Measurements from ENCODE around the gene LHX3.
A peak's percentile ranks its signal among the peaks of the same experiment; 100 is the strongest.
"Not testable (repeated sequence)": the region's sequence is repeated elsewhere in the genome, so short reads cannot be mapped to it uniquely, and the experiment has no call there.

Gene LHX3

DNA sequence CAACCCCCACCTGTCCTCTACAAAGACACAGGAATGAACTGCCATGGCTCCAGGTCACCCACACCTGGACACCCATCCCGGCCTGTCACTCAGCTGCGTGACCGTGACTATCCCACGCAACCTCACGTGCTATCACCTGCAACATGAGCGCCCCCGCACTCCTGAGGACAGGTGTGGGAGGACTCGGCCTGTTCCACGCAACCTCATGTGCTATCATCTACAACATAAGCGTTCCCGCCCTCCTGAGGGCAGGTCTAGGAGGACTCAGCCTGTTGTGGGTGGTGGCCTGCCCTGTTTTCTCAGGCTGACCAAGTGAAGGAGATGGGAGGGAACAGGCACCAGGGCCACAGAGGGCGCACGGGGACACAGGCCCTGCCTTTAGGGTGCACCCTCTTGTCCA is 36.6 kb upstream of the LHX3 start:
- no peak for DNase-seq (ENCODE audit: low read depth)

- DNase-seq (ENCODE audit: low read depth), result no peak
Measured at GRCh38 chr9:136240941-136241340, 36.0 kb upstream of the LHX3 start.

- DNase-seq (ENCODE audit: low read depth), result no peak
Measured at GRCh38 chr9:136239983-136240330, 35.0 kb upstream of the LHX3 start.

- no peak for DNase-seq (ENCODE audit: low read depth)
Measured at GRCh38 chr9:136239135-136239982, 34.4 kb upstream of the LHX3 start.

DNA sequence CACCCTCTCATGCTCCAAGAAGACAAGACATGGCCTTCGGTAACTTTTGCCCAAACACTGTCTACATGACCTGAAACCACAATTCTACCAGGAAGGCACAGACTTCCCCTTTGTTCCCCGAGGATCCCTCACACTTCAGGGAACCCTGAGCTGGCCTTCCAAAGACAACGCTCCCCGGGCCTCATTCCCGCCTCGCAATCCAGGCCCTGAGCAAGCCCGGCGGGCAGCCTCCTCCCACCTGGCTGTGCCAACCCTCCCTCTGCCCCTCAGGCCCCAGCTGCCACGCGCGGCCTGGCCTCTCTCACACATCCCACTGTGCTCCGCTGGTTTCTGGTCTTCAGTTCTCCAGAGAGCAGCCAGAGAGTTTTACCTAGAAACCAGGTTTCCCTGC is 33.4 kb upstream of the LHX3 start:
- DNase-seq (ENCODE audit: low read depth), result no peak

DNA sequence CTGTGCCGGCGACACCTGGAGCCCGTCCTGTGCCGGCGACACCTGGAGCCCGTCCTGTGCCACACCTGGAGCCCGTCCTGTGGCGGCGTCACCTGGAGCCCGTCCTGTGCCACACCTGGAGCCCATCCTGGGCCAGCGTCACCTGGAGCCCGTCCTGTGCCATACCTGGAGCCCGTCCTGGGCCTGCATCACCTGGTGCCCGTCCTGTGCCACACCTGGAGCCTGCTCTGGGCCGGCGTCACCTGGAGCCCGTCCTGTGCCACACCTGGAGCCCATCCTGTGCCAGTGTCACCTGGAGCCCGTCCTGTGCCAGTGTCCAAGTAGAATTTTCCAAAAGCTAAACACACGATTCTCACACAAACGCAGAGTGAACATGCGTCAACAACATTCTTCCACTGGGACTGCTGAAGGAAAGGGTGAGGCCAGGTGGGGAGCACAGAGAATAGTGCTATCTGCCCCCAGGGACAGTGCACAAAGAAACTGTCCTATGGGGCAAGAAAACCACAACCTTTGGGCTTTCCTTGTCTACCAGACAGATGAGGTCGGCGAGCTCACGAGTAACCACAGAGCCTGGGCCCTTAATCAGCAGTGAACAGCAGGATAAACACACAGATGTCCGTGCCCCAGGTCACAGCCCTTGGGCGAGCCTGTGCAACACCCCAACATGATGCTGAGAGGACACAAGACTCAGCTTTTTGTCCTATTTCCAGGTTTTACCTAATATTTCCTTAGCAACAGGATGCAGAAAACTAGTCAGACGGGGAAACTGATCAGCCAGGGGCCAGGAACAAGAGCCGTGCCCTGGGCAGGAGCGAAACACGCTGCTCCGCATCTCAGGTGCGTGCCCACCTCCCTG is 32.8 kb upstream of the LHX3 start:
- DNase-seq (ENCODE audit: low read depth), result no peak

DNA sequence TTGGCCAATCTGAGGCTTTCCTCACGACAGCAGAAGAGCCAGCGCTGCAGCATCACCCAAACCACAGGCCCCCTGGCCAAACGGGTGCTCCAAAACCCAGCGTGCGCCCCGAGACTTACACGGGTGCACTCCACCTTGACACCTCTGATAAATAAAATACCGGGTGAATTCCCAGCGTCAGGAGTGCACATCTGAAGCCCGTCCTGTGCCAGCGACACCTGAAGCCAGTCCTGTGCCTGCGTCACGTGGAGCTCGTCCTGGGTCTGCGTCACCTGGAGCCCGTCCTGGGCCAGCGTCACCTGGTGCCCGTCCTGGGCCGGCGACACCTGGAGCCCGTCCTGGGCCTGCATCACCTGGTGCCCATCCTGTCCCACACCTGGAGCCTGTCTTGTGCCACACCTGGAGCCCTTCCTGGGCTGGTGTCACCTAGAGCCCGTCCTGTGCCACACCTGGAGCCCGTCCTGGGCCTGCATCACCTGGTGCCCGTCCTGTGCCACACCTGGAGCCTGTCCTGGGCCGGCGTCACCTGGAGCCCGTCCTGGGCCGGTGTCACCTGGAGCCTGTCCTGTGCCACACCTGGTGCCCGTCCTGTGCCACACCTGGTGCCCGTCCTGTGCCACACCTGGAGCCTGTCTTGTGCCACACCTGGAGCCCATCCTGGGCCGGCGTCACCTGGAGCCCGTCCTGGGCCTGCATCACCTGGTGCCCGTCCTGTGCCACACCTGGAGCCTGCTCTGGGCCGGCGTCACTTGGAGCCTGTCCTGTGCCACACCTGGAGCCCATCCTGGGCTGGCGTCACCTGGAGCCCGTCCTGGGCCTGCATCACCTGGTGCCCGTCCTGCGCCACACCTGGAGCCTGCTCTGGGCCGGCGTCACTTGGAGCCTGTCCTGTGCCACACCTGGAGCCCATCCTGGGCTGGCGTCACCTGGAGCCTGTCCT is 31.8 kb upstream of the LHX3 start:
- DNase-seq (ENCODE audit: low read depth), result not testable (repeated sequence)

DNA sequence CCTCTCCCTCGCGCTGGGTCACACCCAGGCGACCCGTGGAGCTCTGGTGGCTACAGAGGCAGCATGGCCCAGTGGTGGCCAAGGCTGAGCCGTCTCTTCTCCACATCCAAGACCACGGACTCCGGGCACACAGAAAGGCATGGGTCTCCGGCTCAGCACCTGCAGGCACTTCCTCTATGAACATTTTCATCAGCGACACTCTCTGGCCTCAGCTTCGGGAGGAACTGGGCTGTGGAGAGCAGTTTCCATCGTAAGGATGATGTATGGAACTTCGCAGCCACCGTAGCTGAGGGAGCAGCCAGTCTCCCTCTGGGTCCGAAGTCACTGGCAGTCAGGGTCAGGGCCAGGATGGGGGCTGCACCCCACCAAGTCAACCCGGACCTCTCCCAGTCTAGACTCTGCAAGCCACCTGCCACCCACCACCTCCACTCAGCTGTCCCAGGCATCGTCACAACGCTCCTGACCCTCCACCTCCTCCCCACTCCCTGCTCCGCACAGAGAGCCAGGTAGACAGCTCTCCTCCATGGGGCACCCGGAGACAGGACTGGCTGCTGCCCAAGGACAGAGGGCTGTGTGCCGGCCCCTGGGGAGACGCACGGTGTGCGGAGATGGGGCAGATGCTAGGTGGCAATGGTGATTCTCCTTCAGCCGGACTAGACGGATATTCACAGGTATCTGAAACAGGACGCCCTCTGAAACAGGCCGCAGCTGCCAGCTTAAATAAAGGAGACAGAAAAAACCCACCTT is 31.0 kb upstream of the LHX3 start:
- DNase-seq (ENCODE audit: low read depth), result no peak

DNA sequence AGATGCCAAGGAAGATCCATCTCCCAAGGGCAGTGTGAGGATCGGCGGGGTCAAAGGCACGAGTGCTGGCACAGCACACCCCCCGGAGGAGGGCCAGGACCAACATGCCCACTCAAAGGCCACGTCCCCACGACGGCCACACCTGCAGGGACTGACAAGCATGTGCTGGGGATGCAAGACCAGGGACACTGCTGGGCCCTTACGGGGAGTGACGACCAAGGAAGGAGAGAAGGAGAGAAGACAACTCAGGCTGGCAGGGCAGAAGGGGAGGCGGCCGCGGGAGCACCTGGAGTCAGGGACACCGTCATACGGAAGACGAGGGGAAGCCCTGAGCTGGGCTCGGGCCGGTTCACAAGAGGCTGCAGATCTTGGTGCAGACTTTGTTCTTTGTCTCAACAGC is 30.2 kb upstream of the LHX3 start:
- DNase-seq (ENCODE audit: low read depth), result no peak

DNA sequence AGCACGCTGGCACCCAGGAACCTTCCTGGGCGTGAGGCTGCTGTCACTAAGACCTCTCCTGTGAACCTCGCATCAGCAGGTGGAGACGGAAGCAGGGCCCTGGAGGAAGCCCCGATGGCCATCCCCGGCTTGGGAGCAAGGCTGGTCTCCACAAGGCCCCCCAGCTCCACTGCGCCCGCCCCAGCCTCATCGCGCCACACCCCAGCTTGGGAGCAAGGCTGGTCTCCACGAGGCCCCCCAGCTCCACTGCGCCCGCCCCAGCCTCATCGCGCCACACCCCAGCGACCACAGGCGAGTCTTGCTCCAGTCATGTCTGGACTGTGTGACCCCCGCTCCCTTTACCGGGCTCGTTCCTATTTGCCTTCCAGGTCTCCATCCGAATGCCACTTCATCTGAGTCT is 29.7 kb upstream of the LHX3 start:
- no peak for DNase-seq (ENCODE audit: low read depth)

DNA sequence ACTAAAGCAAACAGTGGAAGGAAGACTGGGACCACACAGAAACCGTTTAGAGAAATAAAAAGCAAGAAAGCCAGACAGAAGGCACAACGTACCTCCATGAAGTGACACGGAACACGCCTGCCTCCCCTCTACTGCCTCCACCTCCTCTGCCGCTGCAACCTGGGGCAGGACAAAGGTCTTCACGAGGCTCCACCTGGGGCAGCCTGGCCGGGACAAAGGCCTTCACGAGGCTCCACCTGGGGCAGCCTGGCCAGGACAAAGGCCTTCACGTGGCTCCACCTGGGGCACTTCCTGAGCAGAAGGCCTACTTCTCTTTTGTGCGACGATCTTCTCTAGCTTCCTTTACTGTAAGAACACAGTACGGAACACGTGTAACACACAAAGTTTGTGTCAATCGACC is 28.9 kb upstream of the LHX3 start:
- DNase-seq (ENCODE audit: low read depth), result no peak

DNA sequence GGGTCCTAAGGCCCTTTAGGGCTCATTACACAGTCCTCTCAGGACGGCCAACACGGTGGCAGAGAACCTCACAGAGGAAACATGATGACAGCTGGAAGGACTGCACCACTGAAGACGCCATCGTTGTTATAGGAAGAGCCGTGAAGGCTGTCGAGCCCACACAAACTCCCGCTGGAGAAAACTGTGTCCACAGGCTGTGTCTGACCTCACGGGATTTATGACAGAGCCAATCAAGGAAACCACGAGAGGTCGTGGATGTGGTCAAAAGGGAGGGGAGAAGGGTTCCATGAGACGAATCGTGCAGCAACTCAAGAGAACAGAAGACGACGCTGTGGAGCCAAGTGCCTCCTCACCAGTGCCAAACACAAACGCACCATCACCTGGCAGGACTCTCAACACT is 28.5 kb upstream of the LHX3 start:
- DNase-seq (ENCODE audit: low read depth), result no peak

DNA sequence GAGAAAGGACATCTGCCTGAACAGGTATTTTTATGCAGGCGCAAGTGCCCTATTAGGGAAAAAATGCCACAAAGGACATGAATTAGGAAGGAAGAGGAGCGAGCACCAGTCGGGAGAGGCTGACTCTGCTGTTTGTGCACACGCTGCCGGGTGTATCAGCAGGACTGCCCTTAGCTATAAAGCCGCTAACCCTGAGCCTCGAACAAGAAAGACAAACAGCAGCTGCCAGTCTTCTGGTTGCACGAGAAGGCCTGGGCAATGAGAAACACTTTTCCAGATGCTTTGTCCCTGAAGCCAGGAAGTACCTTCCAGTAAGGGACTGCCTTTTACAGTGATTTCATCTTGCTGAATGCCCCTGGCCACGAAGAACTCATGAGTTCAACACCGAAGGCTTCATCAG is 28.0 kb upstream of the LHX3 start:
- DNase-seq (ENCODE audit: low read depth), result no peak

DNA sequence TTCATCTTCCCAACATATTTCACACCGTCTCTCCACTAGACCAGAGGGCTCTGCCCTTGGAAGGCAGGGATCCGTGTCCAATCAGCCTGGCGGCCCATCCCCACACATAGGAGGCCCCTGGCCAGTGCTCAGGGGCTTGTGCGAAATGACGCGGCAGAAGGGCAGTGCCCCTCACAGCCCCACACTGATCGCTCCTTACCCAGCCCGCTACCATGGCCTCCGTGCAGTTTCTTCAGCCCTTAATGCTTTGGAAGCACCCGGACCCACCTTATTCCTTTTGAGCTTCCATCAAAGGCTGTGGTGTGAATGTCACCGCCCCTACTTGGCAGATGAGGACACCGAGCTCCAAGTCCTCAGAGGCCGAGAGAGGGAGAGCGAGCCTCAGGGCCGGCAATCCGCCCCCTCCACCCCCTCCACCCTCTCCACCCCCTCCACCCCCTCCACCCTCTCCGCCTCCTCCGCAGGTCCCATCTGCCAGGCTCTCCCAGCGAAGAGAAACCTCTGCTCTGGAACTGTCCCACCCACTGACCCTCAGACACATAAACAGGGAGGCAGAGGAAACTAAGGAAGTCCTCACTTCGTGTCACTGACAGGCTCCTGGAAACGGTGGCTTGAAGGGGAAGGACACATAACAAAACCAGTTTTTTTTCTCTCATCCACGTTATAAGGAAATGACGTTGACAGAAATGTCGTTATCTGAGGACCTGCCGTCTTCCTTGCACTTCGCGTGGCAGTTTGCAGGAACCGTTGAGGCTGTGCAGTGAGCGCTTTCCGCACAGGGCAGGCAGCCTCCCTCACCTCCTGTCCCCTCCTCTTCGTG is 26.8 kb upstream of the LHX3 start:
- DNase-seq (ENCODE audit: low read depth), result peak; percentile 31

- DNase-seq (ENCODE audit: low read depth), result no peak
Measured at GRCh38 chr9:136230773-136231172, 25.8 kb upstream of the LHX3 start.

DNA sequence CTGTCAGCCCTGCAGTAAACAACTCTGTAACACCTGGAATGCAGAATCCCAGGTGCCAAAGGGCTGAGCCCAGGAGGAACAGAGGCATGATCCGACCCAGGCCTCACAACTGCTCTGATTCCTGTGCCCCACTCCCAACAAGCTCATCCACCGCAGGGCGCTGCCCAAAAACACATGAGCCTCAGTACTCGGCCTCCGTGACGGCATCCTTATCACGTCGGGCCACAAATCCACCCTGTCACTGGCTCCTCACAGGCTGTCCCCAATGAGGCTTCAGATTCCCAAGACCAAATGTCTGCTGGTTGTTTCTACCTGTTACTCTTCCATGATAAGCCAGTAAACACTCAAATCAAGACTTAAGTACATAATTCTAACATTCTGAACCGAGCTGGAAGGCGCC is 25.4 kb upstream of the LHX3 start:
- no peak for DNase-seq (ENCODE audit: low read depth)

GRCh38 chr9:136229096-136230065 is 24.5 kb upstream of the LHX3 start:
- DNase-seq (ENCODE audit: low read depth), result no peak

GRCh38 chr9:136228107-136228875 is 23.4 kb upstream of the LHX3 start:
- no peak for DNase-seq (ENCODE audit: low read depth)
